ENCODE measurements around the gene HSPA4.
"Not testable (repeated sequence)": the region's sequence is repeated elsewhere in the genome, so short reads cannot be mapped to it uniquely, and the experiment has no call there.

Gene HSPA4

DNA sequence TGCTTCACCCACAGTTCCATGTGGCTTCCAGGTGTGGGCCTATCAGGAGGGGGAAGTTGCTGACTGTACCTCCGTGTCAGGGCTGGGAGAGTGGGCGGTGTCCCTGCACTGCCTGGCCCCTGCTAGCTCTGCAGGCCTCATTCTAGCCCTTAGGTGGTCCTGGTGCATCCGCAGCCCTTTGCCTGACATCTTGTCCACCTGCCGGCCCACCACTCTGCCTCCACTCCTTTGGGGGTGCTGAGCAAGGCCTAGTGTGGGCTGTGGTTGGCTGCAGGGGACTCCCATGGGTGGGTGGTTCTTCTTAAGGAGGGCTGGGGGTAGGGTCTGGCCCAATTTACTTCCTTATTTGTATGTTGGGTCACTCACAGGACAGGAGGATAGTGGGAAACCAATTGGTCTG is 66.9 kb downstream of the HSPA4 start:
- Histone ChIP-seq H3K9me3 (ENCODE audit: control insufficient read depth, insufficient read depth, low read length) (no peaks in the 10 kb centered on the region), H3K36me3 (ENCODE audit: insufficient read depth, low read length) (no peaks in the 10 kb centered on the region), H3K4me1 (ENCODE audit: insufficient read depth, low read length) (no peaks in the 10 kb centered on the region), H3K9ac (ENCODE audit: low read depth, low read length) (no peak overlapping the region)

DNA sequence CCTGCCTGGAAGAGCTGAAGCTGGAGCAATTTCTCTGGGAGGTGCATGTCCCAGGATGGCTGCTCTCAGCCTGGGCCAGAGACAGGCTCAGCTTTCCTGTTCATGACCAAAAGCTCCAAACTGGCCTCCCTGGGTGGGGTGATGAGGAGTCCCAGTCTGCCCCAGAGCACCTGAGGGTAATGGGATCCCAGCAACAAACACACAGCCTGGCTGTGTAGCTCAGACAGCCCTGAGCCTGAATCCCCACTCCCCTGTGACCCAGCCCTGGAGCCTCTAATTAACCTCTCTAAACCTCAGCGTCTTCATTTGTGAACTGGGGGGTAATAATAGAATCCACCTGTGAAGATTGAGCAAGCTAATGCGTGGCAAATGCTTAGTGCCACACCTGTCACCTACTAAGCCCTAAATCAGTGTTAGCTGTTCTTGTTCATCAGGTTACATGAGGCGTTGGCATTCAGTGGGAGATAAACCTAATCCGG is 67.5 kb downstream of the HSPA4 start:
- Histone ChIP-seq H3K4me1 (ENCODE audit: insufficient read depth, low read length) (no peaks in the 10 kb centered on the region), H3K9ac (ENCODE audit: low read depth, low read length) (no peak overlapping the region)

GRCh38 chr5:133120156-133120750 is 68.4 kb downstream of the HSPA4 start:
- no peaks in the 10 kb centered on the region for H3K36me3 ChIP-seq (ENCODE audit: insufficient read depth, low read length)
- H3K9ac ChIP-seq (ENCODE audit: low read depth, low read length), result no peak overlapping the region
- H3K4me1 ChIP-seq (ENCODE audit: insufficient read depth, low read length), result no peaks in the 10 kb centered on the region
- no peaks in the 10 kb centered on the region for H3K9me3 ChIP-seq (ENCODE audit: control insufficient read depth, insufficient read depth, low read length)

More for the DNA sequence above, 67.5 kb downstream of the HSPA4 start:
- H3K36me3 ChIP-seq (ENCODE audit: insufficient read depth, low read length), result no peaks in the 10 kb centered on the region
- no peaks in the 10 kb centered on the region for H3K9me3 ChIP-seq (ENCODE audit: control insufficient read depth, insufficient read depth, low read length)

DNA sequence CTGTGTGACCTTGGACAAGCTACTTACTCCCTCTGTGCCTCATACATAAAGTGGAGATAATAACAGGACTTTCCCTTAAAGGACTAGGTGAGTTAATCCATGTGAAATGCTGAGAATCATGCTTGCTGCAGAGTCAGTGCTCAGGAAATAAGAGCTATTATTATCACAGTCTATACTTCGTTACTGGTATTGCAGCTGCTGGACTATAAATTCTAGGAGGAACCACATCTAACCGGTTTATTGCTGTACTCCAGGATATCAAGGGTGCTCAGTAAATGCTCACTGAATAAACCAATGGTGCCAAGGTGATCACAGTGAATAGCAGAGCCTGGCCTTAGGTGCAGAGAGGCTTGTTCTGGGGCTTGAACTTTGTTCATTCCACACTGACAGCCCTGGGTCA is 69.3 kb downstream of the HSPA4 start:
- no peaks in the 10 kb centered on the region for H3K4me1 ChIP-seq (ENCODE audit: insufficient read depth, low read length)
- H3K9ac ChIP-seq (ENCODE audit: low read depth, low read length), result no peak overlapping the region
- H3K36me3 ChIP-seq (ENCODE audit: insufficient read depth, low read length), result no peaks in the 10 kb centered on the region
- no peaks in the 10 kb centered on the region for H3K9me3 ChIP-seq (ENCODE audit: control insufficient read depth, insufficient read depth, low read length)

DNA sequence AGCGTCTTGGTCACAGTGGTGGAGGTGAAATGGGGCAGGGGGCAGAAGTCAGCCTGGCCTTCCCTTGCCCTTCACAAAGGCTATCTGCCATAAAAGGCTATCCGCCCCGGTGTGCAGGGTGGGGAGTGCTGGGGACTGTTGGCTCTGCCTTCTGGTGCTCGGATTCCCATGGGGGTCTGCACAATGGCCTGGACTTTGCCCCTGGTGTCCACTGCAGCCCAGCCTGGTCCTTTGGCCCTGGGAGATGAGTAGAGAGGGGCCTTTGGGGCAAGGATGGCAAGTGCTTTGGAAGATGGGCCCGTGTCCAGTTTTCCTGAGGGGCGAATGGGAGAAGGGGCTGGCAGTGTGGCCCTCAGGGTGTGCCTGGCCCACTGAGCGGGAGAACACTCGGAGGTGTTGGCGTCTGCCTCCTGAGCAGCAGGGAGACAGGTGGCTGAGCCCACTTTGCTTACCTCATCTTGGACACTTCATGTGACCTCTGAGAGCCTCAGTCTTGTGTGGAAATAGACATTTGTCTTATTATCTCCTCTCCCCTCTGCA is 69.9 kb downstream of the HSPA4 start:
- Histone ChIP-seq H3K4me1 (ENCODE audit: insufficient read depth, low read length) (no peaks in the 10 kb centered on the region), H3K9ac (ENCODE audit: low read depth, low read length) (no peak overlapping the region), H3K9me3 (ENCODE audit: control insufficient read depth, insufficient read depth, low read length) (no peaks in the 10 kb centered on the region)

GRCh38 chr5:133122711-133123110 is 70.9 kb downstream of the HSPA4 start:
- H3K4me1 ChIP-seq (ENCODE audit: insufficient read depth, low read length), result no peaks in the 10 kb centered on the region
- H3K9me3 ChIP-seq (ENCODE audit: control insufficient read depth, insufficient read depth, low read length), result no peaks in the 10 kb centered on the region
- no peaks in the 10 kb centered on the region for H3K36me3 ChIP-seq (ENCODE audit: insufficient read depth, low read length)
- no peak overlapping the region for H3K9ac ChIP-seq (ENCODE audit: low read depth, low read length)

More for the DNA sequence above, 69.9 kb downstream of the HSPA4 start:
- no peaks in the 10 kb centered on the region for H3K36me3 ChIP-seq (ENCODE audit: insufficient read depth, low read length)

DNA sequence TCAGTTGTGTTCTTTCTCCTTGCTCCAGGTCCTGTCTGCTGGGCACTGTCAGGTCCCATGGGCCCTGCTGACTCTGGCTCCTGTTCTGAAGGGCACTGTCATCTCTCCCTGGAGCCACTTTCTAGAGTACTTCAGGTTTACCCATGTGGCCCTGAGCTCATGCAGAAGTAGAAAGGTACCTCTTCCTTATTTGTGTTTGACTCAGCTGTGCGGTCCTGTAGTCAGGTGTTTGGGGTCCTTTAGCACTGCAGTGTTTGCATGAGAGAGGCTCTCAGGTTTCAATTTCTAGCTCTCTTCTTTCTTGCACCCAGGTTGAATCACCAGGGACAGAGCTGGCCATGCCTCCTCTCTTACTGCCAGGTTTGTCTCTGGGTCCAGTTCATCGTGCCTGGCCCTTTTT is 71.5 kb downstream of the HSPA4 start:
- H3K9me3 ChIP-seq (ENCODE audit: control insufficient read depth, insufficient read depth, low read length), result no peaks in the 10 kb centered on the region
- no peak overlapping the region for H3K9ac ChIP-seq (ENCODE audit: low read depth, low read length)
- no peaks in the 10 kb centered on the region for H3K36me3 ChIP-seq (ENCODE audit: insufficient read depth, low read length)
- H3K4me1 ChIP-seq (ENCODE audit: insufficient read depth, low read length), result no peaks in the 10 kb centered on the region

- H3K36me3 ChIP-seq (ENCODE audit: insufficient read depth, low read length), result no peaks in the 10 kb centered on the region
- H3K9me3 ChIP-seq (ENCODE audit: control insufficient read depth, insufficient read depth, low read length), result no peaks in the 10 kb centered on the region
- H3K9ac ChIP-seq (ENCODE audit: low read depth, low read length), result no peak overlapping the region
- no peaks in the 10 kb centered on the region for H3K4me1 ChIP-seq (ENCODE audit: insufficient read depth, low read length)
These were observed 73.1 kb downstream of the HSPA4 start for GRCh38 chr5:133124891-133125290.

- H3K9ac ChIP-seq (ENCODE audit: low read depth, low read length), result no peak overlapping the region
- no peaks in the 10 kb centered on the region for H3K36me3 ChIP-seq (ENCODE audit: insufficient read depth, low read length)
- H3K4me1 ChIP-seq (ENCODE audit: insufficient read depth, low read length), result peaks cover 3% of the 10 kb centered on the region; the same call in 1 of the 2 replicates
- no peaks in the 10 kb centered on the region for H3K9me3 ChIP-seq (ENCODE audit: control insufficient read depth, insufficient read depth, low read length)
These were observed 76.3 kb downstream of the HSPA4 start for GRCh38 chr5:133128066-133128465.

- H3K9ac ChIP-seq (ENCODE audit: low read depth, low read length), result no peak overlapping the region
- no peaks in the 10 kb centered on the region for H3K36me3 ChIP-seq (ENCODE audit: insufficient read depth, low read length)
- peaks cover 3% of the 10 kb centered on the region; the same call in 1 of the 2 replicates for H3K4me1 ChIP-seq (ENCODE audit: insufficient read depth, low read length)
- H3K9me3 ChIP-seq (ENCODE audit: control insufficient read depth, insufficient read depth, low read length), result no peaks in the 10 kb centered on the region
These were observed 77.5 kb downstream of the HSPA4 start for GRCh38 chr5:133129289-133129688.

GRCh38 chr5:133129950-133130349 is 78.1 kb downstream of the HSPA4 start:
- Histone ChIP-seq H3K9ac (ENCODE audit: low read depth, low read length) (no peak overlapping the region), H3K36me3 (ENCODE audit: insufficient read depth, low read length) (no peaks in the 10 kb centered on the region), H3K9me3 (ENCODE audit: control insufficient read depth, insufficient read depth, low read length) (no peaks in the 10 kb centered on the region), H3K4me1 (ENCODE audit: insufficient read depth, low read length) (peaks cover 3% of the 10 kb centered on the region; the same call in 1 of the 2 replicates)

- Histone ChIP-seq H3K4me1 (ENCODE audit: insufficient read depth, low read length) (peaks cover 3% of the 10 kb centered on the region; the same call in 1 of the 2 replicates), H3K36me3 (ENCODE audit: insufficient read depth, low read length) (no peaks in the 10 kb centered on the region), H3K9ac (ENCODE audit: low read depth, low read length) (no peak overlapping the region), H3K9me3 (ENCODE audit: control insufficient read depth, insufficient read depth, low read length) (no peaks in the 10 kb centered on the region)
These were observed 78.7 kb downstream of the HSPA4 start for GRCh38 chr5:133130387-133131118.

- Histone ChIP-seq H3K36me3 (ENCODE audit: insufficient read depth, low read length) (no peaks in the 10 kb centered on the region), H3K9ac (ENCODE audit: low read depth, low read length) (no peak overlapping the region), H3K4me1 (ENCODE audit: insufficient read depth, low read length) (peaks cover 3% of the 10 kb centered on the region; the same call in 1 of the 2 replicates), H3K9me3 (ENCODE audit: control insufficient read depth, insufficient read depth, low read length) (no peaks in the 10 kb centered on the region)
These were observed 80.9 kb downstream of the HSPA4 start for GRCh38 chr5:133132717-133133116.

DNA sequence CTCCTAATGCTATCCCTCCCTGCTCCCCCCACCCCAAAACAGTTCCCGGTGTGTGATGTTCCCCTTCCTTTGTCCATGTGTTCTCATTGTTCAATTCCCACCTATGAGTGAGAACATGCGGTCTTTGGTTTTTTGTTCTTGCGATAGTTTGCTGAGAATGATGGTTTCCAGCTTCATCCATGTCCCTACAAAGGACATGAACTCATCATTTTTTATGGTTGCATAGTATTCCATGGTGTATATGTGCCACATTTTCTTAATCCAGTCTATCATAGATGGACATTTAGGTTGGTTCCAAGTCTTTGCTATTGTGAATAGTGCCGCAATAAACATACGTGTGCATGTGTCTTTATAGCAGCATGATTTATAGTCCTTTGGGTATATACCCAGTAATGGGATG is 81.4 kb downstream of the HSPA4 start:
- H3K4me1 ChIP-seq (ENCODE audit: insufficient read depth, low read length); H3K36me3 ChIP-seq (ENCODE audit: insufficient read depth, low read length); H3K9ac ChIP-seq (ENCODE audit: low read depth, low read length); H3K9me3 ChIP-seq (ENCODE audit: control insufficient read depth, insufficient read depth, low read length): not testable (repeated sequence)

GRCh38 chr5:133136890-133137289 is 85.1 kb downstream of the HSPA4 start:
- not testable (repeated sequence) for H3K9ac ChIP-seq (ENCODE audit: low read depth, low read length); H3K36me3 ChIP-seq (ENCODE audit: insufficient read depth, low read length); H3K4me1 ChIP-seq (ENCODE audit: insufficient read depth, low read length); H3K9me3 ChIP-seq (ENCODE audit: control insufficient read depth, insufficient read depth, low read length)
